Measurements from ENCODE around the gene ARL14. TPM values are rescaled to one million over a fixed set of nuclear protein-coding genes. Genes with fewer than 3 reads are reported as not detected.

ARL14 gene
- total RNA-seq (2022; extraction: Qiagen RNA extraction; ENCODE audit: low read depth): 0.42 to 0.93 TPM (median 0.58 TPM) in 5 replicates

GRCh38 chr3:160676547-160677303, at the start of gene ARL14:
TSS of gene ARL14 (plus strand) at chr3:160677160. CDS start at chr3:160677347, 187 bp downstream.

Other genes starting within 250 kb of the ARL14 start
- 6.0 to 9.5 TPM (median 8.1 TPM) in 5 replicates for gene TRIM59, start 227.4 kb upstream of the ARL14 start, total RNA-seq (2022; extraction: Qiagen RNA extraction; ENCODE audit: low read depth)
- gene KPNA4, start 111.6 kb upstream of the ARL14 start, total RNA-seq (2022; extraction: Qiagen RNA extraction; ENCODE audit: low read depth): 25.4 to 42.7 TPM (median 31.6 TPM) in 5 replicates
- gene PPM1L, start 79.1 kb downstream of the ARL14 start, total RNA-seq (2022; extraction: Qiagen RNA extraction; ENCODE audit: low read depth): 0.20 to 0.88 TPM (median 0.49 TPM) in 5 replicates

Data from A549 treated with ZK216348 at 1 μM for 4 hours (cell line).